ENCODE data around the gene TCP1.

GRCh38 chr6:159815410-159815809 is 26.0 kb upstream of the TCP1 start:
- TF ChIP-seq EZH2phosphoT487 (IDR thresholded peaks at IDR 0.05; ENCODE audit: insufficient read depth, low read depth) (no peak), EZH2 (IDR thresholded peaks at IDR 0.05; ENCODE audit: insufficient read depth, poor library complexity, severe bottlenecking) (no peak)

Measured in GM23248 (cell line).